H1 (cell line): Measurements from ENCODE around the gene ST14. TPM values are rescaled to one million over a fixed set of nuclear protein-coding genes. Genes with fewer than 3 reads are reported as not detected.

Experiments used
- CTCF ChIA-PET: fragments of 300-600 bp; sonication (Branson Sonifier 250); formaldehyde crosslinking; loops from one replicate; lab custom pipeline; 2021; ENCODE audit not compliant: partially characterized antibody; lab: Charles Lee
- POLR2A ChIA-PET: fragments of 300-600 bp; sonication (Branson Sonifier 250); formaldehyde crosslinking; loops from one replicate; lab custom pipeline; 2021; ENCODE audit warnings: inconsistent platforms; ENCODE audit not compliant: partially characterized antibody; lab: Charles Lee
- DNase-seq, 2 experiments: peaks; one replicate each; pipeline versions ENCODE4 v3.0.0 to v3.0.0-alpha.2; 2010 to 2022; ENCODE audit warnings: low spot score in 2 of 2, low read depth in 1 of 2, mixed read lengths in 1 of 2
- FAIRE-seq: peaks from 2 replicates; lab custom pipeline; 2011; peaks lifted over from hg19 to GRCh38; lab: Jason Lieb, UNC
- H2AFZ ChIP-seq: 2 replicates; pipeline ENCODE4 v1.8.1; 2012; ENCODE audit warnings: low read length, inconsistent platforms
- H2AK5ac ChIP-seq: 2 replicates; pipeline ENCODE4 v1.6.1; 2013; ENCODE audit warnings: low read depth, low read length
- H2BK120ac ChIP-seq: replicated peaks from 2 replicates; pipeline ENCODE3; 2013; ENCODE audit warnings: low read depth, low read length, inconsistent platforms
- H2BK12ac ChIP-seq: 2 replicates; pipeline ENCODE4 v1.6.1; 2013; ENCODE audit warnings: low read depth, low read length
- H2BK15ac ChIP-seq: 2 replicates; pipeline ENCODE4 v1.6.1; 2013; ENCODE audit warnings: low read length
- H2BK20ac ChIP-seq: 2 replicates; pipeline ENCODE4 v1.6.1; 2013; ENCODE audit warnings: low read length
- H2BK5ac ChIP-seq: 2 replicates; pipeline ENCODE4 v1.6.1; 2013; ENCODE audit warnings: low read depth, low read length
- H3K14ac ChIP-seq: 2 replicates; pipeline ENCODE4 v1.6.1; 2013; ENCODE audit warnings: inconsistent platforms; ENCODE audit not compliant: insufficient read length
- H3K18ac ChIP-seq: 2 replicates; pipeline ENCODE4 v1.6.1; 2013; ENCODE audit warnings: low read length; ENCODE audit errors: extremely low read depth
- H3K23ac ChIP-seq: 2 replicates; pipeline ENCODE4 v1.6.1; 2013; ENCODE audit warnings: inconsistent platforms; ENCODE audit not compliant: insufficient read length
- H3K23me2 ChIP-seq: 2 replicates; pipeline ENCODE4 v1.6.1; 2013; ENCODE audit warnings: low read depth, low read length
- H3K27ac ChIP-seq: 2 replicates; pipeline ENCODE4 v1.6.1; 2011; ENCODE audit warnings: low read depth, low read length, inconsistent platforms
- H3K27me3 ChIP-seq, 4 experiments: replicated peaks in 1 of 4; 1 replicate in 1 of 4; 2 replicates in 3 of 4; pipeline versions ENCODE4 v1.6.1 to v1.8.1; 2011 to 2013; ENCODE audit warnings: low read length in 3 of 4, mild to moderate bottlenecking in 3 of 4, inconsistent platforms in 2 of 4, mixed read lengths in 2 of 4, moderate library complexity in 1 of 4; ENCODE audit not compliant: control insufficient read depth in 3 of 4, insufficient read depth in 3 of 4; ENCODE audit errors: extremely low read depth in 1 of 4
- H3K36me3 ChIP-seq, 4 experiments: 2 replicates each; pipeline versions ENCODE4 v1.6.1 to v1.8.1; 2011 to 2013; ENCODE audit warnings: mild to moderate bottlenecking in 4 of 4, low read length in 3 of 4, moderate library complexity in 2 of 4, control low read depth in 1 of 4, inconsistent platforms in 1 of 4; ENCODE audit not compliant: insufficient read depth in 4 of 4, control insufficient read depth in 2 of 4
- H3K4ac ChIP-seq: replicated peaks from 2 replicates; pipeline ENCODE3; 2013; ENCODE audit warnings: low read length, low read depth, mixed read lengths, inconsistent platforms; ENCODE audit not compliant: insufficient read length
- H3K4me1 ChIP-seq, 4 experiments: replicated peaks in 1 of 4; 1 replicate in 1 of 4; 2 replicates in 3 of 4; pipeline versions ENCODE4 v1.6.1 to v1.8.1; 2011 to 2013; ENCODE audit warnings: low read length in 3 of 4, inconsistent platforms in 2 of 4, mixed read lengths in 1 of 4; ENCODE audit not compliant: insufficient read depth in 4 of 4, control insufficient read depth in 3 of 4
- H3K4me2 ChIP-seq, 2 experiments: 2 replicates each; pipeline versions ENCODE4 v1.6.1 to v1.8.1; 2011 to 2013; ENCODE audit warnings: low read depth in 2 of 2, low read length in 2 of 2, control low read depth in 1 of 2, inconsistent platforms in 1 of 2, mild to moderate bottlenecking in 1 of 2; ENCODE audit not compliant: insufficient read depth in 1 of 2
- H3K4me3 ChIP-seq, 4 experiments: fragments of 200-600, 300-600 bp in 1 of 4; sonication (generic), shearing (Covaris generic), sonication (Bioruptor Twin) in 1 of 4; 2 replicates each; pipeline versions ENCODE4 v1.5.1 to v1.8.1; 2011 to 2016; ENCODE audit warnings: low read length in 4 of 4, low read depth in 3 of 4, control low read depth in 2 of 4, inconsistent platforms in 2 of 4, mild to moderate bottlenecking in 2 of 4, mixed read lengths in 1 of 4, moderate library complexity in 1 of 4; ENCODE audit not compliant: insufficient read depth in 2 of 4; ENCODE audit errors: extremely low read depth in 1 of 4
- H3K56ac ChIP-seq: replicated peaks from 2 replicates; pipeline ENCODE3; 2013; ENCODE audit warnings: low read depth, mild to moderate bottlenecking, mixed read lengths, low read length, inconsistent platforms; ENCODE audit not compliant: insufficient read length
- H3K79me1 ChIP-seq: 2 replicates; pipeline ENCODE4 v1.6.1; 2013; ENCODE audit warnings: low read depth, low read length, control low read depth
- H3K79me2 ChIP-seq, 2 experiments: 2 replicates each; pipeline versions ENCODE4 v1.6.1 to v1.8.1; 2012 to 2013; ENCODE audit warnings: low read length in 2 of 2, mild to moderate bottlenecking in 2 of 2, inconsistent platforms in 1 of 2; ENCODE audit not compliant: insufficient read depth in 2 of 2, control insufficient read depth in 1 of 2
- H3K9ac ChIP-seq, 4 experiments: replicated peaks in 1 of 4; 1 replicate in 1 of 4; 2 replicates in 3 of 4; pipeline versions ENCODE4 v1.6.1 to v1.8.1; 2011 to 2013; ENCODE audit warnings: low read depth in 3 of 4, low read length in 3 of 4, control low read depth in 2 of 4, mild to moderate bottlenecking in 2 of 4, moderate library complexity in 2 of 4, inconsistent platforms in 1 of 4; ENCODE audit errors: extremely low read depth in 1 of 4
- H3K9me3 ChIP-seq, 2 experiments: 2 replicates each; pipeline versions ENCODE4 v1.6.1 to v1.8.1; 2012 to 2013; ENCODE audit warnings: mild to moderate bottlenecking in 2 of 2, moderate library complexity in 2 of 2, control low read depth in 1 of 2, inconsistent platforms in 1 of 2, low read depth in 1 of 2, low read length in 1 of 2, mixed read lengths in 1 of 2; ENCODE audit not compliant: insufficient read depth in 2 of 2
- H4K20me1 ChIP-seq, 2 experiments: replicated peaks in 1 of 2; 2 replicates each; pipeline versions ENCODE3 to v1.8.1; 2011 to 2013; ENCODE audit warnings: inconsistent platforms in 2 of 2, low read length in 2 of 2, mild to moderate bottlenecking in 1 of 2; ENCODE audit not compliant: insufficient read depth in 2 of 2, control insufficient read depth in 1 of 2
- H4K5ac ChIP-seq: 2 replicates; pipeline ENCODE4 v1.6.1; 2013; ENCODE audit warnings: low read length, low read depth, mixed read lengths, inconsistent platforms; ENCODE audit not compliant: insufficient read length
- H4K8ac ChIP-seq: 2 replicates; pipeline ENCODE4 v1.8.0; 2013; ENCODE audit warnings: mild to moderate bottlenecking, moderate library complexity, low read length, inconsistent platforms; ENCODE audit not compliant: insufficient read depth; ENCODE audit errors: extremely low read depth
- H4K91ac ChIP-seq: replicated peaks from 2 replicates; pipeline ENCODE3; 2013; ENCODE audit warnings: low read length, mixed read lengths, inconsistent platforms; ENCODE audit not compliant: insufficient read length
- ASH2L ChIP-seq: fragments of 200-600, 300-600 bp; sonication (generic); IDR thresholded peaks from one replicate; pipeline ENCODE4 v1.7.1; 2017; ENCODE audit warnings: low read length
- CHD2 ChIP-seq: IDR thresholded peaks from 2 replicates; pipeline ENCODE4 v1.6.1; 2012; ENCODE audit warnings: low read length, improper control_type of control experiment
- CTBP2 ChIP-seq: IDR thresholded peaks from 2 replicates; pipeline ENCODE4 v1.7.0; 2011; ENCODE audit warnings: borderline replicate concordance, mild to moderate bottlenecking, moderate library complexity, mixed read lengths, low read length; ENCODE audit not compliant: insufficient read depth, insufficient read length
- EZH2 ChIP-seq: fragments of 200-600 bp; sonication (generic); IDR thresholded peaks from 2 replicates; pipeline ENCODE4 v1.7.1; 2012; ENCODE audit warnings: low read depth, mild to moderate bottlenecking, moderate library complexity, low read length, inconsistent platforms; ENCODE audit not compliant: severe bottlenecking
- KDM1A ChIP-seq: fragments of 200-600, 300-600 bp; sonication (generic); IDR thresholded peaks from 2 replicates; pipeline ENCODE4 v1.7.1; 2016; ENCODE audit warnings: mild to moderate bottlenecking, low read length, borderline replicate concordance
- PHF8 ChIP-seq: fragments of 200-600 bp; sonication (generic); conservative IDR thresholded peaks from 2 replicates; pipeline ENCODE4 v1.7.1; 2012; ENCODE audit warnings: low read depth, mild to moderate bottlenecking, inconsistent platforms, low read length, moderate library complexity
- RBBP5 ChIP-seq: IDR thresholded peaks from 2 replicates; pipeline ENCODE4 v1.7.1; 2012; ENCODE audit warnings: low read depth, mild to moderate bottlenecking, inconsistent platforms, low read length, moderate library complexity, borderline replicate concordance
- TEAD4 ChIP-seq: IDR thresholded peaks from 2 replicates; pipeline ENCODE4 v1.6.1; 2012; ENCODE audit warnings: low read depth, low read length, inconsistent platforms, mixed read lengths
- WGBS, 2 experiments: shearing (Covaris generic) in 1 of 2; methylation state at CpG; one replicate each; pipeline versions ENCODE4 v1.1.6 to v1.1.7; 2013 to 2015; ENCODE audit warnings: low lambda C conversion rate in 2 of 2, mixed read lengths in 2 of 2, inconsistent platforms in 1 of 2, low coverage in 1 of 2, missing lambda C conversion rate in 1 of 2; ENCODE audit not compliant: insufficient replicate concordance in 2 of 2, insufficient coverage in 1 of 2, insufficient read length in 1 of 2; ENCODE audit errors: extremely low coverage in 1 of 2, missing lambda C conversion rate in 1 of 2; 5-methylcytosine and 5-hydroxymethylcytosine counted together
- long read RNA-seq, 2 experiments: library from RNA in 1 of 2; library from capped mRNA in 1 of 2; stranded (forward); transcript quantifications; one replicate each; pipeline ENCODE4 v2.0.0, GENCODE V29; 2021; ENCODE audit warnings: inconsistent platforms in 1 of 2
- polyA minus RNA-seq, 3 experiments: library from RNA; depleted of rRNA, polyadenylated mRNA; stranded (reverse); fragments of >200 nt; gene quantifications; 1 replicate in 2 of 3; 2 replicates in 1 of 3; pipeline ENCODE4 v1.2.3, GENCODE V29; 2011
- polyA plus RNA-seq, 7 experiments: library from polyadenylated mRNA; depleted of rRNA in 3 of 7; stranded (reverse) in 5 of 7; unstranded in 2 of 7; fragments of >200 nt in 5 of 7; fragments of 200-250 nt in 2 of 7; gene quantifications; 1 replicate in 5 of 7; 2 replicates in 1 of 7; 4 replicates in 1 of 7; pipeline versions ENCODE4 v1.2.1 to v1.2.3, GENCODE V29; 2011 to 2013; ENCODE audit warnings: missing spikeins in 2 of 7, mixed read lengths in 2 of 7
- total RNA-seq: library from RNA; stranded (reverse); fragmentation: NEBNext Ultra II Directional; extraction: Animal tissue kit (Norgen Biotek cat#: 25700); gene quantifications from 2 replicates; pipeline ENCODE4 v1.2.1, GENCODE V29; 2021

The ST14 gene
- 22.4 and 25.7 TPM in 2 replicates for total RNA-seq
- polyA plus RNA-seq (2011; rRNA removed), result 24.9 and 31.8 TPM in 2 replicates
- polyA plus RNA-seq (2011; cell fraction: cytosol; rRNA removed), result 20.5 TPM
- polyA plus RNA-seq (2011; cell fraction: nucleus; rRNA removed), result 32.8 TPM
- polyA plus RNA-seq (2012, experiment 1 of 2), result 12.9 to 23.2 TPM (median 21.1 TPM) in 4 replicates
- 18.0 TPM for polyA plus RNA-seq (2012, experiment 2 of 2)
- 36.9 TPM for polyA plus RNA-seq (2013, experiment 1 of 2)
- 38.9 TPM for polyA plus RNA-seq (2013, experiment 2 of 2)
- 14.8 and 15.0 TPM in 2 replicates for polyA minus RNA-seq (2011; rRNA and poly(A)+ RNA removed)
- 12.3 TPM for polyA minus RNA-seq (2011; cell fraction: cytosol; rRNA and poly(A)+ RNA removed)
- polyA minus RNA-seq (2011; cell fraction: nucleus; rRNA and poly(A)+ RNA removed), result 9.7 TPM
- long read RNA-seq, experiment 1, partial matches to known transcripts, result 20 of 24 reads
- long read RNA-seq, experiment 1, other reads (novel, unspliced or antisense), result 3 of 24 reads
- long read RNA-seq, experiment 2, partial matches to known transcripts, result 2 of 3 reads
- long read RNA-seq, experiment 2, other reads (novel, unspliced or antisense), result 1 of 3 reads

DNA sequence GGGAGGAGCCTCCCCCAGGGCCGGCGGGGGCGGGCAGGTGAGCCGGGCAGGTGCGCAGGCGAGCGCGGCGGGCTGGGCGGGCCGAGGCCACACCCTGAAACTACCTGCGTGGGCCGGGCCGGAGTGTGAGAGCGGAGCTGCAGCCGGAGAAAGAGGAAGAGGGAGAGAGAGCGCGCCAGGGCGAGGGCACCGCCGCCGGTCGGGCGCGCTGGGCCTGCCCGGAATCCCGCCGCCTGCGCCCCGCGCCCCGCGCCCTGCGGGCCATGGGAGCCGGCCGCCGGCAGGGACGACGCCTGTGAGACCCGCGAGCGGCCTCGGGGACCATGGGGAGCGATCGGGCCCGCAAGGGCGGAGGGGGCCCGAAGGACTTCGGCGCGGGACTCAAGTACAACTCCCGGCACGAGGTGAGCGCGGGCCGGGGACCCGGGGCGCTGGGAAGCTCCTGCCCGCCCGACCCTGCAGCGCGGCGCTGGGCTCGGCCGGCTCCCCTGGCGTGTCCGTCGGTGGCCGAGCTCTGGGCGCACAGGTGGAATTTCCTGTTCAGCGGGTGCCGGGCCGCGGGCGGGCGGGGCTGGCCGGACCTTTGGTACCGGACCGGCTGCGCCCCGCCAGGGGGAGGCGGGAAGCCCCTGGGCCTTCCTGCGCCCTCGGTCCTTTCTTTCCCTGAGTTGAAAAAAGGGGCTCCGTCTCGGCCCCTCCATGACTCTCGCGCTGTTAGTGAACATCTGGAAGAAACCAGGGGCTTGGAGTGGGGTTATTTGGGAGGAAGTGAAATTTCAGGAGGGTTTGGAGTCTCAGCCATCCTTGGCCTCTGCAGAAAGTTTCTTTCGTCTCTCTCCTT is at the start of gene ST14:
ST14 (plus strand) TSS at position 126 of the 841 bp plus-strand sequence; CDS start at position 324, 198 bp downstream.
- Histone ChIP-seq H3K79me2 (no peaks in the 10 kb centered on the region), H3K56ac (no peak within 1 kb of the TSS), H3K4me2 (peak within 1 kb of the TSS; percentile 84 to 86), H3K79me1 (no peaks in the 10 kb centered on the region; the same call in none of the 2 replicates), H2AFZ (0 out of 2 replicates have a peak within 1 kb of the TSS, but pooled peaks have one; percentile 15), H2BK12ac (no peak within 1 kb of the TSS), H4K8ac (peak within 1 kb of the TSS; percentile 52), H3K4ac (no peak within 1 kb of the TSS), H3K23ac (no peak within 1 kb of the TSS), H3K18ac (peak within 1 kb of the TSS; percentile 38; the same call in 1 of the 2 replicates), H3K9me3 (no peaks in the 10 kb centered on the region), H3K9ac (peak within 1 kb of the TSS; percentile 13 to 87 (median 24); a peak in 5 of 7 replicates), H2BK120ac (no peak within 1 kb of the TSS), H3K14ac (no peak within 1 kb of the TSS), H3K36me3 (no peaks in the 10 kb centered on the region), H3K27me3 (peaks cover 4 to 51% (median 43%) of the 10 kb centered on the region in 4 experiments), H2BK5ac (no peak within 1 kb of the TSS), H2AK5ac (no peak within 1 kb of the TSS), H4K5ac (no peak within 1 kb of the TSS), H2BK20ac (peak within 1 kb of the TSS; percentile 73), H3K27ac (no peak within 1 kb of the TSS), H3K4me3 (peak within 1 kb of the TSS; percentile 37 to 61 (median 44)), H3K4me1 (peaks cover 0 to 25% (median 11%) of the 10 kb centered on the region in 4 experiments; a peak in 6 of 7 replicates), H2BK15ac (no peak within 1 kb of the TSS), H4K91ac (no peak within 1 kb of the TSS), H3K23me2 (peaks cover 4% of the 10 kb centered on the region; the same call in 1 of the 2 replicates), H4K20me1 (no peaks in the 10 kb centered on the region)
- DNase-seq (peak in 1 of 2 experiments; percentile 72), FAIRE-seq (no peak)
- CTCF ChIA-PET, result interaction anchor here (1.0 to 2.1 kb wide), 4 partner anchors 10 to 70 kb away, joined by 3 to 10 read pairs (median 3); no protein-coding TSS in a partner anchor
- POLR2A ChIA-PET, result interaction anchor here (1.9 to 3.0 kb wide), 3 partner anchors 10 to 83 kb away, joined by 5 to 17 read pairs (median 13); no protein-coding TSS in a partner anchor
- 4% methylated on average over 22 of the region's 89 CpGs; no CpG with 5 or more reads in 1 of the 2 experiments for WGBS, 2 experiments
- TF ChIP-seq EZH2, result peak; percentile 67
- TF ChIP-seq TEAD4, result no peak
- TF ChIP-seq PHF8, result 0 out of 2 replicates have a peak, but pooled peaks have one; percentile 29
- TF ChIP-seq KDM1A, result no peak
- peak; percentile 32 for TF ChIP-seq ASH2L
- peak; percentile 7 for TF ChIP-seq CTBP2
- no peak for TF ChIP-seq CHD2
- peak; percentile 58 for TF ChIP-seq RBBP5
